VCaP (cell line): ENCODE measurements around the gene TRIM9.
"Not testable (repeated sequence)": the region's sequence is repeated elsewhere in the genome, so short reads cannot be mapped to it uniquely, and the experiment has no call there.

Experiments
- H3K27ac ChIP-seq: fragments of 450-650 bp; 2 replicates; pipeline ENCODE4 v1.5.1; 2017
- TF ChIP-seq, protein P1 (sequence below): fragments of 450-650 bp; conservative IDR thresholded peaks from 2 replicates; pipeline ENCODE4 v1.5.1; 2017; ENCODE audit warnings: mild to moderate bottlenecking, moderate library complexity

TRIM9 gene

DNA sequence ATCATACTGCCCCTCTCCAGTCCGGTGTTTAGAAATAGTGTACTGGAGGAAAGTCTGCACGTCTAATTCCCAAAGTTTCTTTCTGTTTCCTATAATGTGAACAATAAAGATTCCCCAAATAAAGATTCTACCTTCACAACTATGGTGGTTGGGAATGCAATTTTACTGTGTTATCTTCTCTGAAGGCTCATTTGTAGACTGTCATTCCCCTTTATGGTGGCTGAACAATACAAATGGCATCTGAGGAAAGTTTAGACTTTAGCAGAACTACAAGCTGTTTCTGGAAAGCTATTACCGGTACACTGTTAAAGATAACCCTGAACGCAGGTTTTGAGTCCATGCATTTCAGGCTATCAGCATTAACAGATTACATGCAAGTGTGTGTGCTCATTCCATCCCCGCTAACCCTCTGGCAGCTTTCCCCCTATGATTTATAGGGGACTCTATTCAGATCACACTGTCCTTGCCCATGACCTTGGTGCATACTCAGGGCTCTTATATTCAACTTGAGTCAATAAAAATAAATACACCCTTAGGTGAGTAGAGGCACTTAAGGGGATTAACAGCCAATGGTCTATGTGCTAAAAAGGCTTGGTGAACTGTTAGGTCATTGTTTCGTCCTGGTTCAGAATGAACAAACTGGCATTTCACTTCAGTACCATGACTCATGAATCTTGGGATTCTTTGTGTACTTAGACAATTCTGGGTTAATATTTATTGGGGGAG lies 89.9 kb downstream of the TRIM9 start:
- no peak overlapping the region for H3K27ac ChIP-seq
- TF ChIP-seq, protein P1, sequence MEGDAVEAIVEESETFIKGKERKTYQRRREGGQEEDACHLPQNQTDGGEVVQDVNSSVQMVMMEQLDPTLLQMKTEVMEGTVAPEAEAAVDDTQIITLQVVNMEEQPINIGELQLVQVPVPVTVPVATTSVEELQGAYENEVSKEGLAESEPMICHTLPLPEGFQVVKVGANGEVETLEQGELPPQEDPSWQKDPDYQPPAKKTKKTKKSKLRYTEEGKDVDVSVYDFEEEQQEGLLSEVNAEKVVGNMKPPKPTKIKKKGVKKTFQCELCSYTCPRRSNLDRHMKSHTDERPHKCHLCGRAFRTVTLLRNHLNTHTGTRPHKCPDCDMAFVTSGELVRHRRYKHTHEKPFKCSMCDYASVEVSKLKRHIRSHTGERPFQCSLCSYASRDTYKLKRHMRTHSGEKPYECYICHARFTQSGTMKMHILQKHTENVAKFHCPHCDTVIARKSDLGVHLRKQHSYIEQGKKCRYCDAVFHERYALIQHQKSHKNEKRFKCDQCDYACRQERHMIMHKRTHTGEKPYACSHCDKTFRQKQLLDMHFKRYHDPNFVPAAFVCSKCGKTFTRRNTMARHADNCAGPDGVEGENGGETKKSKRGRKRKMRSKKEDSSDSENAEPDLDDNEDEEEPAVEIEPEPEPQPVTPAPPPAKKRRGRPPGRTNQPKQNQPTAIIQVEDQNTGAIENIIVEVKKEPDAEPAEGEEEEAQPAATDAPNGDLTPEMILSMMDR: no peak

DNA sequence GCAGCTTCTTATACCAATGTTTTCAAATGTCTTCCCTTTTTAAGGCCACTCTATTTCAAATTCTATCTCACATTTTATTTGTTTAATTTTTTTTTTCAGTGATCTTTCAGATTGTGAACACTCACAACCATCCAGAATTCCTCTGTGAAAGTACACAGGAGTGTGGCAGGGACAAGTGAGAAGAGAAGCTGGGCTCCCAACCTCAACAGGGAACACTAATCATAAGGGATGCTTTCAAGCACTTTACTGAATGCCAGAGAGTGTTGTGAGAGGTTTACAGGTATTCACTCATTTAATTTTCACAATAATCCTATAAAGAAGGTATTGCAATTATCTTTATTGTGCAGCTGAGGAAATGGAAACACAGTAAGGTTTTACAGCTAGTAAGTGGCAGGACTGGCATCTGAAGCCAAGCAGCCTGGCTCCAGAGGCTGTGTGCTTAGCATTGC lies 90.5 kb downstream of the TRIM9 start:
- TF ChIP-seq, protein P1: no peak
- H3K27ac ChIP-seq: no peak overlapping the region

DNA sequence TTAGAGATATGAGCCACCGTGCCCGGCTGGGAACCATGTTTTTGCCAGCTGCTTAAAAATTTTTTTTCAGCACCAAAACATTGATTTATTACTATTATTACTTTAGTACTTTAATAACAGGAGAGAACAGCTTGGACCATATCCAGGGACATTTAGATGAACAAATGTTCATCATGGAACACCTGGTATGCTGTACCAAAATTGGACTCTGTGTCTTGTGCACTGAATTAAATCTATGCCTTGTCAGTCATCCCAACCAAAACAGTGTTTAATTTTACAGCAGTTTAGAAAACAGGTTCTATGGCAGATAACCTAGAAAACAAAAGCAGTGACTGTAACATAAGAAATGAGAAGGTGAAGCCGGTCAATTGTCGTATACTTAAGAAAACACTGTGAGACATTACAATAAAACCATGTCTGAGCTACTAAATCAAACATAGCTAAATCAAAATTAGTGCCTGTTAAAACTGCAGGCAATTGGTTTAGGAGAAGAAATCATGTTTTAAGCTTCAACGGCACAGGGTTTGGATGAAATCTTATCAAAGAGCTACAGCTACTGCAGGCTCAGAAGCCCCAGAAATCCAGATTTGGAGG lies 92.4 kb downstream of the TRIM9 start:
- H3K27ac ChIP-seq: no peak overlapping the region
- TF ChIP-seq, protein P1: no peak

DNA sequence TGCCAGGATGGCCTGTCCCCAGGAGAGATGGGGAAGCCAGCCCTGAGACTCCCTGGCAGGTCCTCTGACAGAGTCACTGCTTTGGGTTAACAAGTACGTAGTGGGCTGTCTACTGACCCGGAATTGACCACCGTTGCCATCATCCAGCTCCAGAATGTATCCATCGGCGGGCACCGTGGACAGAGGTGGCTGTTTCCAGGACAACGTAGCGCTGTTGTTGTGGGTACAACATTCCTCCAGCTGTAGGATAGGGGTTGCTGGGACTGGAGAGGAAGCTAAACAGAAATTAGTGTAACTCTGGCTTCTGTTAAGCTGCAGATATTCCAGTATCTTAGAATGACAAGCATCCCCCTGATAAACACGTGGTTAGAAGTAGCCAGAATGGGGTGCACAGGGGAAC lies 94.3 kb downstream of the TRIM9 start:
- TF ChIP-seq, protein P1: no peak
- no peak overlapping the region for H3K27ac ChIP-seq

DNA sequence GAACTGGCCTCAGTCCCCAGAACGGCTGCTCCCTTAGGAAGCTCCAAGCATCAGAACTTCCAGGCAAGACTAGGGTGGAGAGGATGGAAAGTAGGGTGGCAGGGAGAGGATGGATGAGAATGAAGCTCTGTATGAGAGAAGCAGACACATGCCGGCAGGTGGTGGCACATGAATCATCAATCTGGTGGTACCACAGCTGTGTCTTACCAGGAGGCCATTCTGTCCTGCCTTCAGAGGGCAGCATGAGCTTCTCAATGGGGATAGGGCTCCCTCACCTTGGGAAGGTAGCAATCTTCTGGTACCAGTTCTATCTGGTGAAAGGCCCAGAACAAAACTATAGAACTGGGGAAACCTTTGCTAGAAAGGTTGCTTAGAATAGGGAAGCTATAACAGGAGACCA lies 95.2 kb downstream of the TRIM9 start:
- no peak overlapping the region for H3K27ac ChIP-seq
- TF ChIP-seq, protein P1: no peak

DNA sequence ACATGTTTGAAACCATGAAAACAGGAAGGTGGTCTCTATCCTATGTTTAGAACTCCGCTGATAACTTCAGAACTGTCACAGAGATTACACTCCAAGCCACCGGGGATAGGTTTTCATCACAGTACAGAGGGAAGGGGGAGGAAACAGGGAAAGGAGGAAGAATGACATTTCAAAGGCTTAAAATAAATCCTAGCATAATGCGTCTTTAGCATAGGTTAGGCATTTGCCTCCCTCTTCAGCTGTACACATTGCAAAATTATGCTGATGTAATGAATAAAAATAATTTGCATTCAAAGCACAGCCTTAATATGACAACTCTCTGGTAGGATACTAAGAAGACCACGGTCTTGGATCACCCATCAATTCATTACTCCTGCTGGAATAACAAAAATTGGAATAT lies 96.3 kb downstream of the TRIM9 start:
- H3K27ac ChIP-seq: no peak overlapping the region
- TF ChIP-seq, protein P1: no peak

DNA sequence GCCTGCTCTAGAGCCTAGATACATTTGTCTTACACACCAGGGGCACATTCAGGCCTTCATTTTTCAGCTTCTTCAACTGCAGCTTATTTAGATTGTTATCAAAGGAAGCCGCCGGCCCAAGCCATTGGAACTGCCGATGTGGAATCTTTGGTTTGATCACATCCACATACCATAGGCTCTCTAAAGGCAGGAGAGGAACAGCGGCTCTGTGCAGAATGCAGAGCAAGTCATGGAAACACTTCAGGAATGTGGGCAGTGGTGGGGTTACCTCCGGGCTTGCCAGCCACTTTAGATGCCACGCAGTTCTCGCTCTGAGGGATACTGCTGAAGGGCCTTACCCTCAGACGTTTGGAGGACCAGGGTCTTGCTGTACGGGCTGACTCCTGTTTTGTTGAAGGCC lies 97.2 kb downstream of the TRIM9 start:
- no peak overlapping the region for H3K27ac ChIP-seq
- TF ChIP-seq, protein P1: no peak

DNA sequence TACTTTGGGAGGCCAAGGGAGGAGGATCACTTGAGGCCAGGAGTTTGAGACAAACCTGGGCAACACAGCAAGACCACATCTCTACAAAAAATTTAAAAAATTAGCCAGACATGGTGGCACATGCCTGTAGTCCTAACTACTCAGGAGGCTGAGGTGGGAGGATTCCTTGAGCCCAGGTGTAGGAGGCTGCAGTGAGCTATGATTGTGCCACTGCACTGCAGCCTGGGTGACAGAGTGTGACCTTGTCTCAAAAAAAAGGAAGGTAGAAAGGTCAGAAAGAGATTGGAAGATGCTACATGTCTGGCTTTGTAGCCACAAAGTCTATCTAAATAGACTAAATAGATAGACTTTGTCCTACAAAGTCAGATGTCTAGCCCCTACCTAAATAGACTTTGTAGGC lies 100.7 kb downstream of the TRIM9 start:
- not testable (repeated sequence) for H3K27ac ChIP-seq
